HepG2 (cell line): Measurements from ENCODE around the gene ATRNL1. TPM values are rescaled to one million over a fixed set of nuclear protein-coding genes. Genes with fewer than 3 reads are reported as not detected.

Source experiments
- ATAC-seq: fragments of 200-7000 bp; cut with Tn5 transposase; 3 replicates; pipeline ENCODE4 v1.9.1; 2020; ENCODE audit warnings: mild to moderate bottlenecking, moderate library complexity
- BruUV-seq: library from RNA; stranded (reverse); fragments of 400-500 nt; replicated peaks from 2 replicates; lab custom pipeline; 2021; lab: Mats Ljungman, UMichigan
- CTCF ChIA-PET: fragments of 300-600 bp; formaldehyde crosslinking; extraction: SDS; loops from one replicate; lab custom pipeline; 2021; ENCODE audit warnings: low total read pairs, inconsistent platforms, low intra/inter-chr PET ratio; lab: Yijun Ruan, JAX
- POLR2A ChIA-PET: fragments of 350-600 bp; sonication (Branson Sonifier 250); formaldehyde crosslinking; loops from one replicate; lab custom pipeline; 2020; ENCODE audit warnings: antibody characterized with exemption, inconsistent platforms; lab: Yijun Ruan, JAX
- DNase-seq: peaks from one replicate; pipeline ENCODE4 v3.0.0-alpha.2; 2015; ENCODE audit warnings: low spot score
- FAIRE-seq: peaks from 3 replicates; lab custom pipeline; 2011; peaks lifted over from hg19 to GRCh38; lab: Jason Lieb, UNC
- H2AFZ ChIP-seq: one replicate; pipeline ENCODE4 v1.6.1; 2011; ENCODE audit warnings: low read length, inconsistent platforms
- H3K27ac ChIP-seq: fragments of 300-600 bp; 3 replicates; pipeline ENCODE4 v1.8.0; 2011; ENCODE audit warnings: mixed run types, mild to moderate bottlenecking, mixed read lengths, low read length, inconsistent platforms; ENCODE audit not compliant: insufficient read depth; ENCODE audit errors: extremely low read length
- H3K27me3 ChIP-seq, 2 experiments: fragments of 200-600 bp in 1 of 2; 2 replicates in 1 of 2; 3 replicates in 1 of 2; pipeline versions ENCODE4 v1.6.0 to v1.8.0; 2011; ENCODE audit warnings: low read length in 2 of 2, mild to moderate bottlenecking in 2 of 2, moderate library complexity in 2 of 2, inconsistent platforms in 1 of 2; ENCODE audit not compliant: insufficient read depth in 2 of 2, control insufficient read depth in 1 of 2
- H3K36me3 ChIP-seq, 2 experiments: fragments of 200-600 bp in 1 of 2; replicated peaks in 1 of 2; 2 replicates in 1 of 2; 3 replicates in 1 of 2; pipeline versions ENCODE4 v1.5.1 to v1.8.0; 2011; ENCODE audit warnings: low read length in 2 of 2, inconsistent platforms in 1 of 2; ENCODE audit not compliant: insufficient read depth in 2 of 2, control insufficient read depth in 1 of 2
- H3K4me1 ChIP-seq: 2 replicates; pipeline ENCODE4 v1.5.1; 2012; ENCODE audit warnings: low read length, inconsistent platforms; ENCODE audit not compliant: insufficient read depth
- H3K4me2 ChIP-seq: 2 replicates; pipeline ENCODE4 v1.6.0; 2011; ENCODE audit warnings: low read depth, low read length, inconsistent platforms
- H3K4me3 ChIP-seq, 3 experiments: fragments of 200-600 bp in 1 of 3; sonication (generic), shearing (Covaris generic) in 1 of 3; replicated peaks in 1 of 3; 2 replicates each; pipeline ENCODE4 v1.5.1; 2011 to 2016; ENCODE audit warnings: low read length in 3 of 3, inconsistent platforms in 2 of 3, low read depth in 2 of 3, mild to moderate bottlenecking in 2 of 3, control low read depth in 1 of 3, mixed read lengths in 1 of 3; ENCODE audit not compliant: insufficient read depth in 1 of 3
- H3K79me2 ChIP-seq: one replicate; pipeline ENCODE4 v1.6.1; 2011; ENCODE audit warnings: low read length, inconsistent platforms; ENCODE audit not compliant: insufficient read depth
- H3K9ac ChIP-seq: 2 replicates; pipeline ENCODE4 v1.6.0; 2011; ENCODE audit warnings: mild to moderate bottlenecking, low read depth, low read length, inconsistent platforms; ENCODE audit not compliant: insufficient read depth
- H3K9me3 ChIP-seq: 2 replicates; pipeline ENCODE4 v1.5.1; 2012; ENCODE audit warnings: mild to moderate bottlenecking, low read length
- H4K20me1 ChIP-seq: 2 replicates; pipeline ENCODE4 v1.6.0; 2011; ENCODE audit warnings: inconsistent platforms, mild to moderate bottlenecking, low read length, moderate library complexity; ENCODE audit not compliant: insufficient read depth
- HDAC1 ChIP-seq: sonication (generic); formaldehyde crosslinking; IDR thresholded peaks from 2 replicates; pipeline ENCODE4 v1.5.1; 2020; ENCODE audit warnings: mild to moderate bottlenecking, missing genetic modification reagents
- HNRNPK ChIP-seq: fragments of 200-400 bp; formaldehyde crosslinking; IDR thresholded peaks from 2 replicates; pipeline ENCODE4 v1.6.1; 2018; ENCODE audit warnings: low read length, low read depth, moderate library complexity, mild to moderate bottlenecking; ENCODE audit not compliant: poor library complexity, severe bottlenecking
- HOXA7 ChIP-seq: sonication (generic); formaldehyde crosslinking; IDR thresholded peaks from 2 replicates; pipeline ENCODE4 v1.8.1; 2022; ENCODE audit warnings: mild to moderate bottlenecking, missing genetic modification reagents, moderate library complexity
- HOXD1 ChIP-seq: sonication (generic); formaldehyde crosslinking; IDR thresholded peaks from 2 replicates; pipeline ENCODE4 v1.5.0; 2020; ENCODE audit warnings: missing genetic modification reagents
- JARID2 ChIP-seq: sonication (generic); formaldehyde crosslinking; IDR thresholded peaks from 2 replicates; pipeline ENCODE4 v1.8.1; 2023; ENCODE audit warnings: missing genetic modification reagents, inconsistent platforms; ENCODE audit not compliant: insufficient replicate concordance
- KLF9 ChIP-seq: IDR thresholded peaks from 2 replicates; pipeline ENCODE4 v1.6.1; 2016; ENCODE audit warnings: low read depth
- NRL ChIP-seq: sonication (generic); formaldehyde crosslinking; IDR thresholded peaks from 2 replicates; pipeline ENCODE4 v1.5.0; 2020; ENCODE audit warnings: missing genetic modification reagents, mild to moderate bottlenecking, moderate library complexity, borderline replicate concordance
- PAF1 ChIP-seq: IDR thresholded peaks from 2 replicates; pipeline ENCODE4 v1.6.1; 2016; ENCODE audit warnings: missing genetic modification reagents, missing compliant biosample characterization
- SMARCC2 ChIP-seq: fragments of 450-650 bp; IDR thresholded peaks from 2 replicates; pipeline ENCODE4 v1.6.1; 2017; ENCODE audit warnings: antibody characterized with exemption, mild to moderate bottlenecking
- SMC3 ChIP-seq: IDR thresholded peaks from 2 replicates; pipeline ENCODE4 v1.6.1; 2011; ENCODE audit warnings: low read length, improper control_type of control experiment
- SRSF1 ChIP-seq: fragments of 200-400 bp; formaldehyde crosslinking; optimal IDR thresholded peaks from 2 replicates; pipeline ENCODE3; 2017; ENCODE audit warnings: mild to moderate bottlenecking, low read depth, low read length, moderate library complexity
- ZNF225 ChIP-seq: sonication (generic); formaldehyde crosslinking; IDR thresholded peaks from 2 replicates; pipeline ENCODE4 v1.4.0; 2020; ENCODE audit warnings: mild to moderate bottlenecking, missing genetic modification reagents
- ZNF235 ChIP-seq: sonication (generic); formaldehyde crosslinking; IDR thresholded peaks from 2 replicates; pipeline ENCODE4 v1.8.1; 2023; ENCODE audit warnings: mild to moderate bottlenecking, missing genetic modification reagents, borderline replicate concordance
- ZNF282 ChIP-seq: fragments of 450-650 bp; IDR thresholded peaks from 2 replicates; pipeline ENCODE4 v1.6.1; 2018; ENCODE audit not compliant: partially characterized antibody
- ZNF75D ChIP-seq: sonication (generic); formaldehyde crosslinking; IDR thresholded peaks from 2 replicates; pipeline ENCODE4 v1.8.1; 2023; ENCODE audit warnings: missing genetic modification reagents, mild to moderate bottlenecking, borderline replicate concordance
- WGBS: methylation state at CpG from one replicate; pipeline ENCODE4 v1.1.6; 2017; ENCODE audit warnings: low lambda C conversion rate; 5-methylcytosine and 5-hydroxymethylcytosine counted together
- in situ Hi-C: cut with HindIII; loops from 2 replicates; pipeline ENCODE4 v1.10.0; 2017; ENCODE audit warnings: low pct_unique_long_range_greater_than_20kb; ENCODE audit not compliant: extremely low pct_ligation_motif_present
- intact Hi-C: fragments of 100-400 bp; cut with micrococcal nuclease; formaldehyde crosslinking; loops from one replicate; pipeline ENCODE4 v1.10.0; 2022; ENCODE audit not compliant: unreplicated experiment
- polyA plus RNA-seq, 8 experiments: library from polyadenylated mRNA; depleted of rRNA in 3 of 8; stranded (reverse) in 7 of 8; unstranded in 1 of 8; fragments of >200 nt; fragmentation: Illumina TruSeq in 4 of 8; extraction: Trizol in 4 of 8; gene quantifications; 2 replicates each; pipeline versions ENCODE4 v1.2.1 to v1.2.3, GENCODE V29; 2011 to 2016; ENCODE audit warnings: low read depth in 4 of 8, missing spikeins in 1 of 8, mixed read lengths in 1 of 8; ENCODE audit not compliant: insufficient read depth in 1 of 8
- total RNA-seq, 5 experiments: library from RNA; depleted of rRNA; stranded (reverse); fragments of >200 nt; fragmentation: Illumina TruSeq; extraction: Trizol; gene quantifications; 2 replicates each; pipeline ENCODE4 v1.2.3, GENCODE V29; 2016; ENCODE audit warnings: low read depth in 1 of 5
- TF ChIP-seq, protein P1 (sequence below): sonication (generic); formaldehyde crosslinking; IDR thresholded peaks from 2 replicates; pipeline ENCODE4 v1.5.1; 2020; ENCODE audit warnings: missing genetic modification reagents, mild to moderate bottlenecking, borderline replicate concordance

ATRNL1 gene
- total and polyA plus RNA-seq, 2 of the 13 experiments (the other 11 are each of a cell fraction or from before 2014, with no cell fraction given) = 0.04 TPM; not detected in 1

DNA sequence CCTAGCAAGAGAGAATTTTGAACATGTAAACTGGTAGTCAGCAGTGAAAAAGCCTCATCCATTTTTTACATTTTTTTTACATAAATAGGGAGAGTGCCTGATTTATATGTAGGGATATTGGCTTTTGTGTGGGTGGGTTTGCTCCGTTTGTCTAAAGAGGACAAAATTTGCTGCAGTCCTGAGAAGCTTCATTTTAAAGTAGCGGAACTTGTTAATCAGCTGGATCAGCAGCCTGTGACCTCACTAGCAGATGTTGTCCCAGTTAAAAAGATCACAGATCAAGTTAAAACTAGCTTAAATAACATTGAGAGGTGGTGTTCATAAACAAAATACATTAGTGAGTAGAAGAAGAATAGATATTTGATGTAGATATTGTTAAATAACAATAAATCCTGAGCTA is 2.6 kb downstream of the ATRNL1 start:
- Histone ChIP-seq H3K27me3 (peaks cover 3 to 26% of the 10 kb centered on the region in 2 experiments; a peak in 3 of 5 replicates), H3K9ac (no peak overlapping the region), H3K79me2 (no peaks in the 10 kb centered on the region), H2AFZ (no peak overlapping the region), H4K20me1 (no peaks in the 10 kb centered on the region), H3K4me1 (no peaks in the 10 kb centered on the region), H3K36me3 (no peaks in the 10 kb centered on the region), H3K4me2 (no peak overlapping the region), H3K27ac (no peak overlapping the region), H3K9me3 (no peaks in the 10 kb centered on the region), H3K4me3 (no peak overlapping the region)
- intact Hi-C loops = no loop called here
- ATAC-seq (no peak), DNase-seq (no peak), FAIRE-seq (no peak)
- 43% methylated on average over 2 of the region's 2 CpGs for WGBS
- BruUV-seq = no TSS peak
- CTCF ChIA-PET = no interaction called here
- in situ Hi-C loops = no loop called here
- POLR2A ChIA-PET = no interaction called here
- TF ChIP-seq PAF1 (CRISPR knock-in tag) (no peak), ZNF235 (CRISPR knock-in tag) (no peak), KLF9 (CRISPR knock-in tag) (no peak), HDAC1 (CRISPR knock-in tag) (no peak)

- ChIA-PET CTCF (no interaction called here), POLR2A (no interaction called here)
- no peak for FAIRE-seq
- Histone ChIP-seq H3K4me2 (no peak overlapping the region), H3K79me2 (no peaks in the 10 kb centered on the region), H3K4me1 (no peaks in the 10 kb centered on the region), H3K36me3 (no peaks in the 10 kb centered on the region), H4K20me1 (no peaks in the 10 kb centered on the region), H3K9ac (no peak overlapping the region), H3K9me3 (peaks cover 27% of the 10 kb centered on the region), H3K27ac (no peak overlapping the region), H3K4me3 (no peak overlapping the region), H2AFZ (no peak overlapping the region), H3K27me3 (no peaks in the 10 kb centered on the region)
- WGBS = 3% methylated on average over 1 of the region's 1 CpG
- ATAC-seq = no peak
- no peak for DNase-seq
- intact Hi-C loops (no loop called here), in situ Hi-C loops (no loop called here)
- no TSS peak for BruUV-seq
- no peak for TF ChIP-seq HOXA7 (CRISPR knock-in tag)
- no peak for TF ChIP-seq SMARCC2
- no peak for TF ChIP-seq SMC3
- no peak for TF ChIP-seq SRSF1
- no peak for TF ChIP-seq ZNF282
- TF ChIP-seq JARID2 (CRISPR knock-in tag) = no peak
- TF ChIP-seq, protein P1, sequence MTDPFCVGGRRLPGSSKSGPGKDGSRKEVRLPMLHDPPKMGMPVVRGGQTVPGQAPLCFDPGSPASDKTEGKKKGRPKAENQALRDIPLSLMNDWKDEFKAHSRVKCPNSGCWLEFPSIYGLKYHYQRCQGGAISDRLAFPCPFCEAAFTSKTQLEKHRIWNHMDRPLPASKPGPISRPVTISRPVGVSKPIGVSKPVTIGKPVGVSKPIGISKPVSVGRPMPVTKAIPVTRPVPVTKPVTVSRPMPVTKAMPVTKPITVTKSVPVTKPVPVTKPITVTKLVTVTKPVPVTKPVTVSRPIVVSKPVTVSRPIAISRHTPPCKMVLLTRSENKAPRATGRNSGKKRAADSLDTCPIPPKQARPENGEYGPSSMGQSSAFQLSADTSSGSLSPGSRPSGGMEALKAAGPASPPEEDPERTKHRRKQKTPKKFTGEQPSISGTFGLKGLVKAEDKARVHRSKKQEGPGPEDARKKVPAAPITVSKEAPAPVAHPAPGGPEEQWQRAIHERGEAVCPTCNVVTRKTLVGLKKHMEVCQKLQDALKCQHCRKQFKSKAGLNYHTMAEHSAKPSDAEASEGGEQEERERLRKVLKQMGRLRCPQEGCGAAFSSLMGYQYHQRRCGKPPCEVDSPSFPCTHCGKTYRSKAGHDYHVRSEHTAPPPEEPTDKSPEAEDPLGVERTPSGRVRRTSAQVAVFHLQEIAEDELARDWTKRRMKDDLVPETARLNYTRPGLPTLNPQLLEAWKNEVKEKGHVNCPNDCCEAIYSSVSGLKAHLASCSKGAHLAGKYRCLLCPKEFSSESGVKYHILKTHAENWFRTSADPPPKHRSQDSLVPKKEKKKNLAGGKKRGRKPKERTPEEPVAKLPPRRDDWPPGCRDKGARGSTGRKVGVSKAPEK (CRISPR knock-in tag) = no peak
- no peak for TF ChIP-seq ZNF225 (CRISPR knock-in tag)
- TF ChIP-seq ZNF75D (CRISPR knock-in tag) = no peak
- TF ChIP-seq HOXD1 (CRISPR knock-in tag) = no peak
- TF ChIP-seq NRL (CRISPR knock-in tag) = no peak
- TF ChIP-seq HNRNPK = no peak
These were observed 10.5 kb downstream of the ATRNL1 start for GRCh38 chr10:115103700-115104099.
